Suprapubic skin (tissue), 4 donors: ENCODE measurements around the gene EIF2B1.

ENCODE experiments used
- POLR2A ChIP-seq, 2 donors: fragments of 450-650 bp; IDR thresholded peaks; one replicate each; pipeline ENCODE4 v1.6.1; 2017; ENCODE audit warnings: antibody characterized with exemption in 2 of 2, mild to moderate bottlenecking in 2 of 2, moderate library complexity in 2 of 2
- POLR2AphosphoS5 ChIP-seq, 3 donors: sonication (generic); formaldehyde crosslinking; IDR thresholded peaks; one replicate each; pipeline ENCODE4 v1.6.1; 2017; ENCODE audit warnings: antibody characterized with exemption in 3 of 3
- TF ChIP-seq, protein P1 (sequence below), 2 donors: fragments of 200-600 bp in 1 of 2; fragments of 450-650 bp in 1 of 2; sonication (generic) in 1 of 2; IDR thresholded peaks; one replicate each; pipeline ENCODE4 v1.5.1; 2016 to 2019; ENCODE audit warnings: antibody characterized with exemption in 2 of 2, mild to moderate bottlenecking in 1 of 2, moderate library complexity in 1 of 2

DNA sequence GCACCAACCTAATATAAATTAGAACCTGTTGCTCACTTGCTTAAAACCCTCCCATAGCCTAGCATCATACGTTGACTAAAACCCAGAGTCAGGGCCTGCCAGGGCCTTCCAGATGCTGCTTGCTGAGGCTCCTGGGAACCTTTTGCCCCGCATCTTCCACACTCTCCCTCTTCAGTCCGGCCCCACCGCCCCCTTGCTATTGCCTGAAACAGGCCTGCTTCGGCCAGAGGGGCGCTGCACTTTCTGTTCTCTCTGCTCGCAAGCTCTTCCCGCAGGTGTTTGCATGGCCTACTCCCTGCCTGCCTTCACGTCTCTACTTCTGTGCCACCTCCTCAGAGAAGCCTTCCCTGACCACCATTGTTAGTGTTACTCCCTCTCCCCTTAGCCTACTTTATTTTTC, 23.7 kb upstream of the EIF2B1 start:
- TF ChIP-seq, protein P1, sequence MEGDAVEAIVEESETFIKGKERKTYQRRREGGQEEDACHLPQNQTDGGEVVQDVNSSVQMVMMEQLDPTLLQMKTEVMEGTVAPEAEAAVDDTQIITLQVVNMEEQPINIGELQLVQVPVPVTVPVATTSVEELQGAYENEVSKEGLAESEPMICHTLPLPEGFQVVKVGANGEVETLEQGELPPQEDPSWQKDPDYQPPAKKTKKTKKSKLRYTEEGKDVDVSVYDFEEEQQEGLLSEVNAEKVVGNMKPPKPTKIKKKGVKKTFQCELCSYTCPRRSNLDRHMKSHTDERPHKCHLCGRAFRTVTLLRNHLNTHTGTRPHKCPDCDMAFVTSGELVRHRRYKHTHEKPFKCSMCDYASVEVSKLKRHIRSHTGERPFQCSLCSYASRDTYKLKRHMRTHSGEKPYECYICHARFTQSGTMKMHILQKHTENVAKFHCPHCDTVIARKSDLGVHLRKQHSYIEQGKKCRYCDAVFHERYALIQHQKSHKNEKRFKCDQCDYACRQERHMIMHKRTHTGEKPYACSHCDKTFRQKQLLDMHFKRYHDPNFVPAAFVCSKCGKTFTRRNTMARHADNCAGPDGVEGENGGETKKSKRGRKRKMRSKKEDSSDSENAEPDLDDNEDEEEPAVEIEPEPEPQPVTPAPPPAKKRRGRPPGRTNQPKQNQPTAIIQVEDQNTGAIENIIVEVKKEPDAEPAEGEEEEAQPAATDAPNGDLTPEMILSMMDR (IDR thresholded peaks at IDR 0.05): no peak
- TF ChIP-seq POLR2AphosphoS5 (IDR thresholded peaks at IDR 0.05) (no peak), POLR2A (IDR thresholded peaks at IDR 0.05) (no peak)
